Amniotic epithelial cell (primary cell): ENCODE results near the gene DNAH8.
"Not testable (repeated sequence)": the region's sequence is repeated elsewhere in the genome, so short reads cannot be mapped to it uniquely, and the experiment has no call there.

Experiments
- DNase-seq: peaks from one replicate; pipeline ENCODE4 v3.0.0-alpha.2; 2010; ENCODE audit warnings: low read depth

The DNAH8 gene

DNA sequence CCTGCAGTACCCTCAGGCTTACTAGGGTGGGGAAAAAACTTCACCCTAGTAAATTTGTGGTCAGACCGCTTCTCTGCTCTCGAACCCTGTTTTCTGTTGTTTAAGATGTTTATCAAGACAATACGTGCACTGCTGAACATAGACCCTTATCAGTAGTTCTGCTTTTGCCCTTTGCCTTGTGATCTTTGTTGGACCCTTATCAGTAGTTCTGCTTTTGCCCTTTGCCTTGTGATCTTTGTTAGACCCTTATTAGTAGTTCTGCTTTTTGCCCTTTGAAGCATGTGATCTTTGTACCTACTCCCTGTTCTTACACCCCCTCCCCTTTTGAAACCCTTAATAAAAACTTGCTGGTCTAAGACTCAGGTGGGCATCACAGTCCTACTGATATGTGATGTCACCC lies 15.4 kb upstream of the DNAH8 start:
- DNase-seq, result not testable (repeated sequence)

DNA sequence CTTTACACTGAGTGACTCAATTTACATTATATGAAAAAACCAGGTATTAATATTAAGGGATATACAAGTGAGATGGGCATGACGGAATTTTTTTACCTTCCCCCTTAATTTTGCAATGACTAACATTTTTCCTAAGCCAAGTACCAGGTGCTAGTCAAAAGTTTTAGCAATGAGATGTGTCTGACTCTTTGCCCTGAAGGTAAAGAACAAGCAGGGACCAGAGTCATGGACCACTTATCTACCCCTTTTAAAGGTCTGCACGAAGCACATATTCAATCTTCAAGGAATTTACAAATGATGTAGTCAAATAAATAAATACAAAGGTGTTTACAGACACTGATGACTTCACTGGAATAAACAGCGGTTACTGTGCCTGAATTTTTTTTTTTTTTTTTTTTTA lies 13.6 kb upstream of the DNAH8 start:
- no peak for DNase-seq

GRCh38 chr6:38702558-38703397 lies 12.3 kb upstream of the DNAH8 start, which contains the start of gene GLO1:
TSS of gene GLO1 (minus strand) at chr6:38703145. CDS start at chr6:38703054, 91 bp downstream.
- DNase-seq, result peak; percentile 99

GRCh38 chr6:38703949-38704590 lies 11.0 kb upstream of the DNAH8 start:
- DNase-seq, result peak; percentile 26

DNA sequence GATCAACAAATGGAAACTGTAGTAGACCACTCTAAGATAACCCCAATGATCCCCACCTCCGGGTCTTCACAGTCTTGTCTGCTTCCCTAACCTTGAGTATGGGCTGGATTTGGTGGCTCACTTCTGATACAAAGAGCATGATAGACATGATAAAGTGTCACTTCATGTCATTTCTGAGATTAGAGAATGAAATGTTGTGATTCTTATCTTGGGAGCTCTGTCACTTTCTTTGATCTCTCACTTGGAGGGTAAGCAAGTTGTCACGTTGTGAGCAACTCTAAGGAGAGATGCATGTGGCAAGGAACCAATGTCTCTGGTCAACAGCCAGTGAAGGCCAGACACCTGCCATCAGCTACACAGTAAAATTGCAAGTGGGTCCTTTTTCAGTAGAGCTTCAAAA lies 9.2 kb upstream of the DNAH8 start:
- DNase-seq, result no peak

GRCh38 chr6:38708496-38708895 lies 6.6 kb upstream of the DNAH8 start:
- peak; percentile 11 for DNase-seq

DNA sequence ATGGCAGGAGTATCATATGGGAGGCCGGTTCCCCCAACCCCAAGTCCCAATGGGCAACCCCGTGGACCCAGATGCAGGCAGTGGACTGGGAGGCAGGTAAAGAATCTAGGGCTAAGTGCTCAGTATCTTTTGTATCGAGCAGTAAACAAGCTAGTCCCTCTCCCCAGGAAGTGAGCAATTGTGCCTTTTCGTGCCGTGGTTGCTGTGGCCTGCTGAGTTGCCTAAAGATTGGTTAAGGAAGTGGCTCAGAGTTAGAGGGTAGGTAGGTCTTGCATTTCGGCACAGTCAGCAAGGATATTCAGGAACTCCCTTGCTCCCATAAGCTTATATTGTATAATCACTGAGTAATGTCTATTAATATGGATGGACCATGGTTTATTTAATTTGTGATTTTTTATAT lies 1.3 kb upstream of the DNAH8 start:
- DNase-seq, result no peak

DNA sequence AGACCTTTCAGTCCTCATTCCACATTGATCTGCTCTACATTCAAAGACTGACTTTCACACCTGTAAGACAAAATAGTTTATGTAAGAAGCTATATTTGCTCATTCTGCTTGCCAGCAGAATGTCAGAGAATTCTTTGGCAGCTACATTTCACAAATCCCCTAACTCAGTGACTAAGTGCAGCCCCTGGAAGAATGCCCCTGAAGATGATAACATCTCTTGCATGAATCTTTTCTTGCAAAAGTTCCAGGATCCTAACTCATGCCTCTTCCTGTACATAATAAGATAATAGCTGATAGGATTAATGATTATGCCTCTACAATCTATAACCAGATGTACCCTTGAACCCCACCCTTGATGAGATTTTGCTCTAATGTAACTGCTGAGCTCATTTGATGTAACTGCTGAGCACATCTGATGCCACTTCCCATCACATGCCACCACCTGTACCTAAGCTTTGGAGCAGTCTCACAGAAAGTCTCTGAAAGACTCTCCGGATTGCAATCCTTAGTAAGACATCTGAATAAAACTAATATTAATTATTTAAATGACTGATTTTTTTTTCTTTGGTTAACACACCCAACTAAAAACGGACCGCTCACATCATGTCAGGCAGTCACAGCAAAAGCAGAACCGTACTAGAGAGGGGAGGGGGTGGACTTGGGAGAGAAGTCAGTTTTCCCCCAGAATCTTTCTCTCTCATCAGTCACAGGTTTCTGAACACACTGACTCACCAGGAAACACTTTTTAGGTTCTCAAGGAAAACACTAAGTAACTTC lies 684 bp upstream of the DNAH8 start:
- DNase-seq, result no peak

GRCh38 chr6:38716825-38717224 lies 1.7 kb downstream of the DNAH8 start:
- DNase-seq, result no peak

DNA sequence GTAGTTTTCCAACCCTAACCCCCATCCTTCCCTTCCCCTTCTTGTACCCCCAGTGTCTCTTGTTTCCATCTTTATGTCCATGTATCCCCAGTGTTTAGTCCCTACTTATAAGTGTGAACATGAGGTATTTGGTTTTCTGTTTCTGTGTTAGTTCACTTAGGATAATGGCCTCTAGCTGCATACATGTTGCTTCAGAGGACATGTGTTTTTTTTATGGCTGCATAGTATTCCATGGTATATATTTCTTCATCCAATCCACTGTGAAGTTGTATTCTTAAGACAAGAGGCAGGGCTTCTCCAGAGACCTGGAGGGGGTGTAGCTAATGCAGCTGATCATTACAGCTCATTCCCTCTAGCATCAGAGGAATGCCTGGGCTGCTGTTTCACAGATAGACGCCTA lies 4.2 kb downstream of the DNAH8 start:
- no peak for DNase-seq

DNA sequence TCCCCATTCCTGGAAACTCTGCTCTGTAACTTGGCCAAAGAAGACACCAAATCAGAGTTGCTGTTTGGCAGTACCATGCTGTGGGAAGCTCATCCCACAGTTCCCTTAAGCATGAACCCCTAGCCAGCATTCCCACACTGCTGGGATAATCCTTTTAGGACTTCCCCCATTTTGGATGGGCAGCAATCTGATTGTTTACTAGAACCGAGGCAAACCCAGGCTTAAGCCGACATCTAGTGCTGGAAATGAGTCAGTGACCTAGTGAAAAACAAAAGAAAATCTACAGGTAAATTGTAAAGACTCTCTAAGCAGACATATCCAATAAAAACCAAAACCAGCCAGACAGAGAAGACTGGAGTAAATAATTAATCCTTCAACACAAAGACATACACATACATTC lies 5.2 kb downstream of the DNAH8 start:
- DNase-seq, result peak; percentile 38

DNA sequence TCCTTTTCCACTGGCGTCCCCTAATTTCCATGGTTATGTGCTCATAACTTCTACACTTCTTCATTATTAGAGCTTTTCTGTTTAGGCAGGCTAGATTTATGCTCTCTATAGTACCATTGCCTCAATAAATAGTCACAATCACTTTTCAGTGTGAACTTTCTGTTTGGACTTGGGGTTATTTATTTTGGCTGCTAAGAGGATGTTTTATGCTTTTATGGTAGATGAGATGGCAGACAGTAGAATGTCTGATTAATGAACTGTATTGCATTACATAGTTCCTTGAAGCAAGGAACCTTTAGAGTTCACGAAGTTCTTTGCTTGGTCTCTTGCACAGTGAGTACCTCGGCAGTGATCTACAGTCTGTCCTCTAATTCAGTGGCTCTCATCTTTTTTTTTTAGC lies 6.9 kb downstream of the DNAH8 start:
- no peak for DNase-seq

DNA sequence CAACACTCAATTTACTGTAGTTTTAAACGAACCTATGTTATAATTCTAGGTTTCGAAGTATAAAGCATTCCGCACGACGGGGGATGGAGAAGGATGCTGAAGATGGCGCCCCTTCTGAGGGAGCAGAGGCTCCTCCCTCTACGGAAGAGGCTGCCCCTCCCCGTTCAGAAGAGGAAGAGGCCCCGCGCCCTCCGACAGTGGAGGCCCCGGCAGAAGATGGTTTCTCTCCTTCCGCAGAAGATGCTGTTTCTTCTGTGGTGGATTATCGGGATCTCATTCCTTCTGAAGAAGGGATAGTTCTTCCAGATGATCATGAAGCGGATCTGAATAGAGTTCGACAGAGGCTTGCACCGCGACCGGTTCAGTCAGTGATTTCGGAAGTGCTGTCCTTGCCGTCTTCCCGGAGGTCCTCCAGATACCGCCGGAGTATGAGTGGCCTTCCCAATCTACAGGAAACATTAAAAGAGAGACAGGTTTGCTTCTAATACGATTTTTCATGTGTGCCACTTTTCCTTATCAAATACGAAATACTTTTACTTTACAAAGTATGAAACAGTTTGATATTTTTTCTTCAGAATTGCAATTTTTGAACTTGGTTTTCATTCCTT lies 7.7 kb downstream of the DNAH8 start:
- no peak for DNase-seq

- no peak for DNase-seq
Measured at GRCh38 chr6:38723783-38724182, 8.7 kb downstream of the DNAH8 start.

- no peak for DNase-seq
Measured at GRCh38 chr6:38724343-38724742, 9.2 kb downstream of the DNAH8 start.

- DNase-seq, result no peak
Measured at GRCh38 chr6:38725414-38726183, 10.5 kb downstream of the DNAH8 start.

DNA sequence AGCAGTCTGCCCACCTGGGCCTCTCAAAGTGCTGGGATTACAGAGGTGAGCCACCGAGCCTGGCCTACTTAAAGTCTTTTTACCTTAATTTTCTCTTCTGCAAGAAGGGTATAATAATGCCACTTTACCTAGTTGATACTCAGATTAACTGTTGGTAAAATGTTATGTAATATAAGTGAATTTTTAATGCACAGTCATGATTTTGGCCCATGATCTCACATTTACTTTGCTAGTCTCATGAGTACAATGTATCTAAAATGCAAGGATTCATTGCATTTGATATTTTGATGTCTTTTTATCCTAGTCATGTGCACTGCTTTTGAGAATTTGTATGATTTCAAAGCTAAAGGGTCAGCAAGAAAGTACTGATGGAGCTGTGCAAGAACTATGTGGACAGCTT lies 13.1 kb downstream of the DNAH8 start:
- DNase-seq, result no peak

GRCh38 chr6:38730140-38730862 lies 15.2 kb downstream of the DNAH8 start:
- no peak for DNase-seq

DNA sequence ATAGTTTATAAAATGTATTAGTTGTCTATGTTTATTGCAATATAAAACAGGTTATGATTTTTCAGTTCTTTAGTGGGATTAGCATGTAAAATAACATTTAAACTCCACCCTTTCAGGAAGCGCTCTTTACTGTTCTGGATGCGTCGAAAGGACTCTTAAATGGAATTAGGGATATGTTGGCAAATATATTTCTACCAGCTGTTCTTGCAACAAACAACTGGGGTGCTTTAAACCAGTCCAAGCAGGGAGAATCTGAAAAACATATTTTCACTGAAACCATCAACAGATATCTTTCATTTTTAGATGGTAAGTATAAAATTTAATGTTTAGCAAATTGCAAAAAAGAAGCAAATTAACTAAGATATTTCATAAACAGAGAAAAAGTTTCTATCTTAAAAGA lies 21.8 kb downstream of the DNAH8 start:
- no peak for DNase-seq

DNA sequence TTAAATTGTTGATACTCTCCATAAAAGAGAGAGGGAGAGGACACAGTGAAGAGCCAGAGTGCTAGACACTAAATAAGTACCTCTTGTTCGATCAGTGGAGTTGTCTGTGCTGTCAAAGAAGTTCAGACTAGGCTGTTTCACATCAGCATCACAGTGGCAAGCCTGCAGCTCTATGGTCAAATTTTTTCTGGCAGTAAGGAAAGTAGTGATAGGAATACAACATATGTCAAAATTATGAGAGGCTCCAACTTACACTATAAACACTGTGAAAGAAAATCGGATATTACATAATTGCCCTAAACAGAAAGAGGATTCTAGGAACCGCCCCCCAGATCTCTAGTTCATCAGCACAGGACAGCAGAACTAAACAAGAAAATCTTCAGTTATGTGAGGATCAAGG lies 23.1 kb downstream of the DNAH8 start:
- no peak for DNase-seq

GRCh38 chr6:38739532-38739931 lies 24.4 kb downstream of the DNAH8 start:
- no peak for DNase-seq
